Activated naive CD4-positive, alpha-beta T cell treated with anti-CD3 and anti-CD28 coated beads, Interleukin-2, amount 50 U/mL, for 72 hours (primary cell): Measurements from ENCODE around the gene ITPRID1. TPM values are rescaled to one million over a fixed set of nuclear protein-coding genes. Genes with fewer than 3 reads are reported as not detected.

Experiments
- ATAC-seq, 2 donors: fragments of 150-1000 bp; cut with Tn5 transposase; 2 replicates each; pipeline ENCODE4 v1.10.0; 2021; ENCODE audit warnings: mild to moderate bottlenecking in 2 of 2, moderate library complexity in 2 of 2
- DNase-seq, 2 donors: peaks; one replicate each; pipeline ENCODE4 v3.0.0; 2021 to 2022; ENCODE audit warnings: low spot score in 2 of 2
- H3K27ac Mint-ChIP-seq, 2 donors: one replicate each; pipeline ENCODE4 v1.8.0; 2022; ENCODE audit warnings: mild to moderate bottlenecking in 2 of 2, mixed read lengths in 2 of 2
- H3K36me3 Mint-ChIP-seq, 2 donors: one replicate each; pipeline ENCODE4 v1.8.0; 2022; ENCODE audit warnings: mixed read lengths in 2 of 2
- H3K9me3 Mint-ChIP-seq, 2 donors: one replicate each; pipeline ENCODE4 v1.8.0; 2022; ENCODE audit warnings: mixed read lengths in 2 of 2
- total RNA-seq, 2 donors: library from RNA; stranded (reverse); gene quantifications; one replicate each; pipeline ENCODE4 v1.2.3, GENCODE V29; 2022

The ITPRID1 gene
- total RNA-seq, 2 donors from 2014 or later: not detected

- no peak overlapping the region for H3K27ac Mint-ChIP-seq
- peaks cover 5% of the 10 kb centered on the region in 2 donors for H3K9me3 Mint-ChIP-seq
- DNase-seq (no peak), ATAC-seq (no peak)
- H3K36me3 Mint-ChIP-seq: no peaks in the 10 kb centered on the region
Observed at GRCh38 chr7:31651234-31652062, 137.6 kb downstream of the ITPRID1 start.

- no peaks in the 10 kb centered on the region for H3K36me3 Mint-ChIP-seq
- H3K27ac Mint-ChIP-seq: no peak overlapping the region
- peaks cover 5% of the 10 kb centered on the region in 2 donors for H3K9me3 Mint-ChIP-seq
Observed at GRCh38 chr7:31652063-31652326, 138.1 kb downstream of the ITPRID1 start.

GRCh38 chr7:31663072-31663471 is 149.2 kb downstream of the ITPRID1 start:
- DNase-seq: no peak
- ATAC-seq: no peak
- no peaks in the 10 kb centered on the region for H3K36me3 Mint-ChIP-seq
- H3K27ac Mint-ChIP-seq: no peak overlapping the region
- peaks cover 5 to 21% of the 10 kb centered on the region in 2 donors for H3K9me3 Mint-ChIP-seq

More at GRCh38 chr7:31652063-31652326, 138.1 kb downstream of the ITPRID1 start:
- ATAC-seq (no peak), DNase-seq (no peak)

- H3K27ac Mint-ChIP-seq: no peak overlapping the region
- no peaks in the 10 kb centered on the region for H3K36me3 Mint-ChIP-seq
- H3K9me3 Mint-ChIP-seq: peaks cover 5 to 21% of the 10 kb centered on the region in 2 donors
- no peak for ATAC-seq
- DNase-seq: no peak
Observed at GRCh38 chr7:31664890-31665289, 151.0 kb downstream of the ITPRID1 start.

GRCh38 chr7:31665546-31665945 is 151.7 kb downstream of the ITPRID1 start:
- no peak for DNase-seq
- ATAC-seq: no peak
- H3K9me3 Mint-ChIP-seq: peaks cover 5 to 19% of the 10 kb centered on the region in 2 donors
- H3K27ac Mint-ChIP-seq: no peak overlapping the region
- no peaks in the 10 kb centered on the region for H3K36me3 Mint-ChIP-seq

- peaks cover 0 to 5% of the 10 kb centered on the region in 2 donors for H3K9me3 Mint-ChIP-seq
- no peak overlapping the region for H3K27ac Mint-ChIP-seq
- ATAC-seq (no peak), DNase-seq (no peak)
- no peaks in the 10 kb centered on the region for H3K36me3 Mint-ChIP-seq
Observed at GRCh38 chr7:31669461-31669860, 155.6 kb downstream of the ITPRID1 start.

GRCh38 chr7:31679574-31680305 is 165.8 kb downstream of the ITPRID1 start:
- Mint-ChIP-seq H3K27ac (no peak overlapping the region), H3K36me3 (no peaks in the 10 kb centered on the region), H3K9me3 (peaks cover 7 to 19% of the 10 kb centered on the region in 2 donors)
- ATAC-seq (no peak), DNase-seq (no peak)

GRCh38 chr7:31683445-31684225 is 169.7 kb downstream of the ITPRID1 start:
- DNase-seq: no peak
- no peak for ATAC-seq
- Mint-ChIP-seq H3K27ac (no peak overlapping the region), H3K36me3 (no peaks in the 10 kb centered on the region), H3K9me3 (peaks cover 12 to 17% of the 10 kb centered on the region in 2 donors)

GRCh38 chr7:31687024-31687748 is 173.3 kb downstream of the ITPRID1 start, which contains the start of gene PPP1R17:
PPP1R17 (plus strand) TSS chr7:31687215; CDS start chr7:31692442, 5,227 bp downstream.
- ATAC-seq: no peak
- peaks cover 3 to 5% of the 10 kb centered on the region in 2 donors for H3K9me3 Mint-ChIP-seq
- no peaks in the 10 kb centered on the region for H3K36me3 Mint-ChIP-seq
- DNase-seq: no peak
- no peak within 1 kb of the TSS for H3K27ac Mint-ChIP-seq

GRCh38 chr7:31688372-31688771 is 174.5 kb downstream of the ITPRID1 start:
- ATAC-seq: no peak
- peaks cover 3 to 5% of the 10 kb centered on the region in 2 donors for H3K9me3 Mint-ChIP-seq

GRCh38 chr7:31688996-31689395 is 175.1 kb downstream of the ITPRID1 start:
- peaks cover 3 to 5% of the 10 kb centered on the region in 2 donors for H3K9me3 Mint-ChIP-seq
- H3K27ac Mint-ChIP-seq: no peak overlapping the region
- ATAC-seq (no peak), DNase-seq (no peak)
- H3K36me3 Mint-ChIP-seq: no peaks in the 10 kb centered on the region

More at GRCh38 chr7:31688372-31688771, 174.5 kb downstream of the ITPRID1 start:
- DNase-seq: no peak
- Mint-ChIP-seq H3K27ac (no peak overlapping the region), H3K36me3 (no peaks in the 10 kb centered on the region)

- Mint-ChIP-seq H3K36me3 (no peaks in the 10 kb centered on the region), H3K9me3 (peaks cover 5 to 9% of the 10 kb centered on the region in 2 donors), H3K27ac (no peak overlapping the region)
- DNase-seq (no peak), ATAC-seq (no peak)
Observed at GRCh38 chr7:31690935-31691334, 177.0 kb downstream of the ITPRID1 start.

GRCh38 chr7:31692451-31692850 is 178.6 kb downstream of the ITPRID1 start:
- H3K36me3 Mint-ChIP-seq: no peaks in the 10 kb centered on the region
- no peak overlapping the region for H3K27ac Mint-ChIP-seq
- H3K9me3 Mint-ChIP-seq: peaks cover 0 to 5% of the 10 kb centered on the region in 2 donors
- ATAC-seq (no peak), DNase-seq (no peak)

GRCh38 chr7:31692871-31693270 is 179.0 kb downstream of the ITPRID1 start:
- Mint-ChIP-seq H3K9me3 (peaks cover 0 to 5% of the 10 kb centered on the region in 2 donors), H3K36me3 (no peaks in the 10 kb centered on the region), H3K27ac (no peak overlapping the region)
- ATAC-seq: no peak
- no peak for DNase-seq

- H3K9me3 Mint-ChIP-seq: peaks cover 0 to 7% of the 10 kb centered on the region in 2 donors
- DNase-seq (no peak), ATAC-seq (no peak)
- no peaks in the 10 kb centered on the region for H3K36me3 Mint-ChIP-seq
- no peak overlapping the region for H3K27ac Mint-ChIP-seq
Observed at GRCh38 chr7:31695859-31696614, 182.1 kb downstream of the ITPRID1 start.

GRCh38 chr7:31699050-31699449 is 185.2 kb downstream of the ITPRID1 start:
- Mint-ChIP-seq H3K9me3 (peaks cover 0 to 9% of the 10 kb centered on the region in 2 donors), H3K36me3 (no peaks in the 10 kb centered on the region), H3K27ac (no peak overlapping the region)
- ATAC-seq: no peak
- no peak for DNase-seq
